ENCODE results near the gene PSMG2.

GRCh38 chr18:12744103-12744502 is 41.3 kb downstream of the PSMG2 start:
- TF ChIP-seq POLR2A (IDR thresholded peaks at IDR 0.05) (no peak), CTCF (IDR thresholded peaks at IDR 0.05) (peak in 3 of 4 experiments; percentile 41 to 66 (median 55))

Data from prostate gland (tissue), 2 donors.